Mammary epithelial cell (primary cell): ENCODE data around the gene SEMA5A.

Experiments used
- EZH2 ChIP-seq: IDR thresholded peaks from 2 replicates; pipeline ENCODE4 v1.6.1; 2012; ENCODE audit warnings: low read length, inconsistent platforms, borderline replicate concordance
- TF ChIP-seq, protein P1 (sequence below), 2 donors: IDR thresholded peaks in 1 of 2; conservative IDR thresholded peaks in 1 of 2; 2 replicates each; pipeline ENCODE4 v1.5.1; 2011 to 2012; ENCODE audit warnings: inconsistent platforms in 2 of 2, low read length in 2 of 2, mild to moderate bottlenecking in 2 of 2, control low read depth in 1 of 2, low read depth in 1 of 2; ENCODE audit not compliant: insufficient read depth in 1 of 2; ENCODE audit errors: extremely low read depth in 1 of 2

DNA sequence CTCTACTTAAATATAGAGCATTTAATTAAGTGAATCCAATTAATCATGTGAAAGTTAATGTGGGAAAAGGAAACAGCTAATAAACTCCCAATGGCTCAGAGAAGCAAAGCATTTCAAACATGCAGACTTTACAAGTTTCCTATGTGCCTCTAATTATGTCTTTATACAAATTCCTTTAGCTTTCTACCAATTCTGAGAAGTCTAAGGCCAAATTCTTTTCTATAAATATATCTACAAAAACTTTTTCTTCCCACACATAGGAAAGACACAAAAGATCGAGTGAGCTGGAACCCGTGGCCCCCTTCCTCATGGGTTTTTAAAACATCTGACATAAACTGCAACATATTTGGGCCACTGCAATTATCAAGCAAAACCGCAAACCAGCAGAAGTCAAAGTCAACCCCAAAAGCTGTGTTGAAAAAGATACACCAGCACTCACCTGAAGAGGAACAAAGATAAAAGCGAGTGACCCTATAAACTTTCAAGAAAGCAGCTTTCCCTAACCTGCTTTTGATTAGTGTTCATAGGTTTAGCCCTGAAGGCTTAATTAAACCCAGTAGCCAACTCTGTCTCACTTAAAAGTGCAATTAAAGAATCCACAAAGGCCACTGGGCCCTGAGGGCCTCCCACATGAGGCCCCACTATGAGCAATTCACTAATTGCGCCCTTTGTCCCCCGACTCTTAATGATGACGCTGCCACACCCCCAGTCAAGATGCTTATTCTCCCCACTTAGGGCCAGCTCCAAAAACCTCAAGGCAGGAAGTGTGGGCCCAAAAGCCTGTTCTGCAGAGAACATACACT lies 12.1 kb downstream of the SEMA5A start:
- no peak for TF ChIP-seq EZH2
- TF ChIP-seq, protein P1, sequence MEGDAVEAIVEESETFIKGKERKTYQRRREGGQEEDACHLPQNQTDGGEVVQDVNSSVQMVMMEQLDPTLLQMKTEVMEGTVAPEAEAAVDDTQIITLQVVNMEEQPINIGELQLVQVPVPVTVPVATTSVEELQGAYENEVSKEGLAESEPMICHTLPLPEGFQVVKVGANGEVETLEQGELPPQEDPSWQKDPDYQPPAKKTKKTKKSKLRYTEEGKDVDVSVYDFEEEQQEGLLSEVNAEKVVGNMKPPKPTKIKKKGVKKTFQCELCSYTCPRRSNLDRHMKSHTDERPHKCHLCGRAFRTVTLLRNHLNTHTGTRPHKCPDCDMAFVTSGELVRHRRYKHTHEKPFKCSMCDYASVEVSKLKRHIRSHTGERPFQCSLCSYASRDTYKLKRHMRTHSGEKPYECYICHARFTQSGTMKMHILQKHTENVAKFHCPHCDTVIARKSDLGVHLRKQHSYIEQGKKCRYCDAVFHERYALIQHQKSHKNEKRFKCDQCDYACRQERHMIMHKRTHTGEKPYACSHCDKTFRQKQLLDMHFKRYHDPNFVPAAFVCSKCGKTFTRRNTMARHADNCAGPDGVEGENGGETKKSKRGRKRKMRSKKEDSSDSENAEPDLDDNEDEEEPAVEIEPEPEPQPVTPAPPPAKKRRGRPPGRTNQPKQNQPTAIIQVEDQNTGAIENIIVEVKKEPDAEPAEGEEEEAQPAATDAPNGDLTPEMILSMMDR (conservative IDR thresholded peaks at IDR 0.05 in 1 of 2, IDR thresholded peaks at IDR 0.05 in 1 of 2; ENCODE audit: extremely low read depth in 1 of 2, insufficient read depth in 1 of 2, low read depth in 1 of 2, low read length in 2 of 2) = no peak
